NCI-H1436 treated with DMSO at 0.1 percent for 48 hours (cell line): ENCODE data around the gene KANSL1.
"Not testable (repeated sequence)": the region's sequence is repeated elsewhere in the genome, so short reads cannot be mapped to it uniquely, and the experiment has no call there.

ENCODE experiments used
- DNase-seq: peaks from one replicate; lab custom pipeline; 2025; lab: John Stamatoyannopoulos, UW

KANSL1 gene

GRCh38 chr17:46037722-46038255 is 155.4 kb downstream of the KANSL1 start:
- DNase-seq = no peak

GRCh38 chr17:46036491-46036890 is 156.7 kb downstream of the KANSL1 start:
- DNase-seq = no peak

- DNase-seq = no peak
These were observed 158.0 kb downstream of the KANSL1 start for GRCh38 chr17:46035112-46035818.

- no peak for DNase-seq
These were observed 159.8 kb downstream of the KANSL1 start for GRCh38 chr17:46033392-46033791.

- DNase-seq = no peak
These were observed 160.3 kb downstream of the KANSL1 start for GRCh38 chr17:46032909-46033308.

- DNase-seq = no peak
These were observed 161.3 kb downstream of the KANSL1 start for GRCh38 chr17:46031920-46032319.

- no peak for DNase-seq
These were observed 161.8 kb downstream of the KANSL1 start for GRCh38 chr17:46031440-46031839.

- DNase-seq = no peak
These were observed 162.5 kb downstream of the KANSL1 start for GRCh38 chr17:46030752-46031151.

- DNase-seq = no peak
These were observed 163.6 kb downstream of the KANSL1 start for GRCh38 chr17:46029627-46030026.

GRCh38 chr17:46028981-46029565 is 164.2 kb downstream of the KANSL1 start:
- DNase-seq = no peak

GRCh38 chr17:46028374-46028773 is 164.9 kb downstream of the KANSL1 start:
- DNase-seq = no peak

GRCh38 chr17:46027976-46028325 is 165.3 kb downstream of the KANSL1 start:
- DNase-seq = no peak

GRCh38 chr17:46027048-46027975 is 165.9 kb downstream of the KANSL1 start:
- no peak for DNase-seq

- DNase-seq = no peak
These were observed 166.8 kb downstream of the KANSL1 start for GRCh38 chr17:46026166-46027047.

- DNase-seq = no peak
These were observed 167.6 kb downstream of the KANSL1 start for GRCh38 chr17:46025510-46026165.

- no peak for DNase-seq
These were observed 168.2 kb downstream of the KANSL1 start for GRCh38 chr17:46025060-46025459.

GRCh38 chr17:46024590-46024989 is 168.6 kb downstream of the KANSL1 start:
- DNase-seq = no peak

GRCh38 chr17:46023783-46024388 is 169.3 kb downstream of the KANSL1 start:
- no peak for DNase-seq

GRCh38 chr17:46023366-46023765 is 169.9 kb downstream of the KANSL1 start:
- DNase-seq = not testable (repeated sequence)

- DNase-seq = no peak
These were observed 172.2 kb downstream of the KANSL1 start for GRCh38 chr17:46020998-46021397.
